K562 (cell line): ENCODE data around the gene E2F3. TPM values are rescaled to one million over a fixed set of nuclear protein-coding genes. Genes with fewer than 3 reads are reported as not detected.

Experiments
- ATAC-seq: fragments of 200-7000 bp; cut with Tn5 transposase; 3 replicates; pipeline ENCODE4 v1.9.1; 2020; ENCODE audit warnings: moderate library complexity
- BruUV-seq: library from RNA; stranded (reverse); fragments of 400-500 nt; replicated peaks from 2 replicates; lab custom pipeline; 2021; lab: Mats Ljungman, UMichigan
- CTCF ChIA-PET: fragments of 300-600 bp; formaldehyde crosslinking; extraction: SDS; loops from one replicate; lab custom pipeline; 2021; ENCODE audit warnings: low intra/inter-chr PET ratio; lab: Yijun Ruan, JAX
- POLR2A ChIA-PET: fragments of 300-600, 350-650 bp; sonication (Branson Sonifier 250); formaldehyde crosslinking; extraction: SDS; loops from one replicate; lab custom pipeline; 2021; ENCODE audit warnings: antibody characterized with exemption, inconsistent platforms; lab: Yijun Ruan, JAX
- DNase-seq, 4 experiments: peaks; one replicate each; pipeline versions ENCODE4 v3.0.0 to v3.0.0-alpha.2; 2011 to 2018; ENCODE audit warnings: low spot score in 3 of 4, mixed read lengths in 3 of 4; ENCODE audit errors: extremely low read depth in 1 of 4
- FAIRE-seq: peaks from 2 replicates; lab custom pipeline; 2011; peaks lifted over from hg19 to GRCh38; lab: Jason Lieb, UNC
- H2AFZ ChIP-seq: 2 replicates; pipeline ENCODE4 v1.6.0; 2011; ENCODE audit warnings: low read depth, low read length, control low read depth, inconsistent platforms
- H3K27ac ChIP-seq: fragments of 200-600 bp; 3 replicates; pipeline ENCODE4 v1.8.0; 2011; ENCODE audit warnings: low read depth, mild to moderate bottlenecking, control low read depth, inconsistent platforms, low read length, moderate library complexity, mixed read lengths; ENCODE audit errors: extremely low read depth
- H3K27me3 ChIP-seq, 2 experiments: fragments of 300-600 bp in 1 of 2; 2 replicates in 1 of 2; 3 replicates in 1 of 2; pipeline versions ENCODE4 v1.6.0 to v1.8.0; 2011; ENCODE audit warnings: inconsistent platforms in 2 of 2, low read length in 2 of 2, mild to moderate bottlenecking in 1 of 2, mixed read lengths in 1 of 2, moderate library complexity in 1 of 2; ENCODE audit not compliant: control insufficient read depth in 2 of 2, insufficient read depth in 2 of 2
- H3K36me3 ChIP-seq: fragments of 300-600 bp; 3 replicates; pipeline ENCODE4 v1.8.0; 2011; ENCODE audit warnings: mild to moderate bottlenecking, low read length, inconsistent platforms; ENCODE audit not compliant: control insufficient read depth, insufficient read depth
- H3K4me1 ChIP-seq, 2 experiments: fragments of 200-600 bp in 1 of 2; replicated peaks in 1 of 2; 2 replicates in 1 of 2; 3 replicates in 1 of 2; pipeline versions ENCODE4 v1.5.1 to v1.8.0; 2011; ENCODE audit warnings: inconsistent platforms in 2 of 2, low read length in 2 of 2, mild to moderate bottlenecking in 1 of 2, mixed read lengths in 1 of 2, moderate library complexity in 1 of 2; ENCODE audit not compliant: control insufficient read depth in 2 of 2, insufficient read depth in 2 of 2
- H3K4me2 ChIP-seq: 2 replicates; pipeline ENCODE4 v1.6.1; 2011; ENCODE audit warnings: low read length, control low read depth, inconsistent platforms, mixed read lengths; ENCODE audit not compliant: insufficient read depth
- H3K4me3 ChIP-seq: fragments of 200-600 bp; sonication (generic), shearing (Covaris generic); 2 replicates; pipeline ENCODE4 v1.5.1; 2016; ENCODE audit warnings: control low read depth, inconsistent platforms
- H3K79me2 ChIP-seq: fragments of 200-600 bp; 3 replicates; pipeline ENCODE4 v1.8.0; 2011; ENCODE audit warnings: low read length, inconsistent platforms; ENCODE audit not compliant: control insufficient read depth, insufficient read depth
- H3K9ac ChIP-seq, 2 experiments: 2 replicates each; pipeline versions ENCODE4 v1.6.0 to v1.6.1; 2011; ENCODE audit warnings: low read depth in 2 of 2, low read length in 2 of 2, control low read depth in 1 of 2, inconsistent platforms in 1 of 2, mild to moderate bottlenecking in 1 of 2, mixed read lengths in 1 of 2; ENCODE audit not compliant: insufficient read depth in 1 of 2
- H3K9me1 ChIP-seq: one replicate; pipeline ENCODE4 v1.6.0; 2011; ENCODE audit warnings: inconsistent platforms, mild to moderate bottlenecking, low read length, moderate library complexity; ENCODE audit not compliant: control insufficient read depth, insufficient read depth
- H3K9me3 ChIP-seq: replicated peaks from 2 replicates; pipeline ENCODE4 v1.5.1; 2011; ENCODE audit warnings: low read depth, low read length, inconsistent platforms; ENCODE audit not compliant: control insufficient read depth, insufficient read depth
- H4K20me1 ChIP-seq: replicated peaks from 2 replicates; pipeline ENCODE4 v1.6.1; 2011; ENCODE audit warnings: low read length, inconsistent platforms, mixed read lengths; ENCODE audit not compliant: control insufficient read depth, insufficient read depth
- CHD1 ChIP-seq: fragments of 200-600 bp; sonication (generic); IDR thresholded peaks from one replicate; pipeline ENCODE4 v1.6.1; 2012; ENCODE audit warnings: mild to moderate bottlenecking, moderate library complexity, low read length, inconsistent platforms
- HMGN3 ChIP-seq: IDR thresholded peaks from 2 replicates; pipeline ENCODE4 v1.6.1; 2011; ENCODE audit warnings: borderline replicate concordance, low read depth, mild to moderate bottlenecking, mixed read lengths, low read length; ENCODE audit not compliant: insufficient read length; ENCODE audit errors: extremely low read depth
- MCM2 ChIP-seq: fragments of 450-650 bp; IDR thresholded peaks from 2 replicates; pipeline ENCODE4 v1.6.1; 2017; ENCODE audit warnings: low read depth, mild to moderate bottlenecking
- SMAD4 ChIP-seq: fragments of 250-450 bp; sonication (Bioruptor Pico); conservative IDR thresholded peaks from 2 replicates; pipeline ENCODE4 v1.8.0; 2021; ENCODE audit warnings: inconsistent platforms, mild to moderate bottlenecking, moderate library complexity
- WGBS: fragments of 100-300 bp; shearing (Covaris generic); methylation state at CpG from one replicate; pipeline ENCODE4 v1.1.6; 2016; ENCODE audit warnings: low coverage, mixed read lengths; ENCODE audit not compliant: insufficient coverage; ENCODE audit errors: missing lambda C conversion rate; 5-methylcytosine and 5-hydroxymethylcytosine counted together
- in situ Hi-C: fragments of 300-500 bp; cut with MboI; formaldehyde crosslinking; loops from 4 replicates; pipeline ENCODE4 v1.15.0; 2018; ENCODE audit warnings: inconsistent platforms, mixed read lengths
- intact Hi-C: fragments of 100-400 bp; cut with micrococcal nuclease; formaldehyde crosslinking; loops from 2 replicates; pipeline ENCODE4 v1.14.2; 2022
- polyA plus RNA-seq, 8 experiments: library from polyadenylated mRNA; depleted of rRNA in 4 of 8; stranded (reverse) in 5 of 8; unstranded in 3 of 8; fragments of >200 nt; fragmentation: Nextera tagmentation in 2 of 8; fragmentation: Illumina TruSeq in 1 of 8; extraction: Ambion mirVana in 2 of 8; extraction: Trizol in 1 of 8; gene quantifications; 2 replicates each; pipeline versions ENCODE4 v1.2.1 to v1.2.3, GENCODE V29; 2011 to 2014; ENCODE audit warnings: inconsistent platforms in 1 of 8, missing spikeins in 1 of 8
- total RNA-seq, 7 experiments: library from RNA; depleted of rRNA in 6 of 7; stranded (reverse); fragments of >200 nt in 6 of 7; fragmentation: Illumina TruSeq in 2 of 7; extraction: Trizol in 2 of 7; gene quantifications; 2 replicates each; pipeline versions ENCODE4 v1.2.1 to v1.2.3, GENCODE V29; 2011 to 2021; ENCODE audit warnings: low replicate concordance in 1 of 7
- TF ChIP-seq, protein P1 (sequence below): sonication (generic); formaldehyde crosslinking; IDR thresholded peaks from 2 replicates; pipeline ENCODE4 v1.8.0; 2023; ENCODE audit warnings: mild to moderate bottlenecking, missing genetic modification reagents
- TF ChIP-seq, protein P2 (sequence below): fragments of 450-650 bp; IDR thresholded peaks from one replicate; pipeline ENCODE4 v1.6.1; 2018; ENCODE audit warnings: mild to moderate bottlenecking, moderate library complexity; ENCODE audit not compliant: partially characterized antibody
- TF ChIP-seq, protein P3 (sequence below): IDR thresholded peaks from 2 replicates; pipeline ENCODE4 v1.6.1; 2014; ENCODE audit warnings: antibody characterized with exemption
- TF ChIP-seq, protein P4 (sequence below): fragments of 200-800 bp; sonication (Bioruptor generic); IDR thresholded peaks from 2 replicates; pipeline ENCODE4 v1.6.1; 2017; ENCODE audit warnings: missing genetic modification characterization, missing compliant biosample characterization
- TF ChIP-seq, protein P5 (sequence below): fragments of 250-450 bp; sonication (Bioruptor Pico); IDR thresholded peaks from 2 replicates; pipeline ENCODE4 v1.4.0; 2020

Gene E2F3
- total and polyA plus RNA-seq, 9 of the 15 experiments (the other 6 are each of a cell fraction or from before 2014, with no cell fraction given) = 11.1 to 44.7 (median 27.2) TPM

DNA sequence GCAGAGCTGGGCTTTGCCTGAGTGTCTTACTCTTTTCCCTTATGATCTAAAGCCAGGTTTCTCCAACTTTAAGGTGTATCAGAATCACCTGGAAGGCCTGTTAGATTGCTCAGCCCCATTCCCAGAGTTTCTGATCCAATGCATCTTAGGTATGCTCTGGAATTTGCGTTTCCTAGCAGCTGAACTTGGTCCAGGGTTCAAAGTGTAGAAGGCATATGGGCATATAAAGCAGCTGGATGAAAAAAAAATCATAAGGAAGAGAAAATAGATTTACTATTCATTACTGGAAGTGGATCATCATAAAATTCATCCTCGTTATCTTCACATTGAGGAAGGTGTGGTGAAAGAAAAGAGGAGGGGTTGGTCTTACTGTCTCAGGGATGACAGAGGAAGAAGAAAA, 75.8 kb downstream of the E2F3 start:
- no peak overlapping the region for H3K4me2 ChIP-seq
- 89% methylated on average over 2 of the region's 2 CpGs for WGBS
- POLR2A ChIA-PET = no interaction called here
- TF ChIP-seq, protein P1, sequence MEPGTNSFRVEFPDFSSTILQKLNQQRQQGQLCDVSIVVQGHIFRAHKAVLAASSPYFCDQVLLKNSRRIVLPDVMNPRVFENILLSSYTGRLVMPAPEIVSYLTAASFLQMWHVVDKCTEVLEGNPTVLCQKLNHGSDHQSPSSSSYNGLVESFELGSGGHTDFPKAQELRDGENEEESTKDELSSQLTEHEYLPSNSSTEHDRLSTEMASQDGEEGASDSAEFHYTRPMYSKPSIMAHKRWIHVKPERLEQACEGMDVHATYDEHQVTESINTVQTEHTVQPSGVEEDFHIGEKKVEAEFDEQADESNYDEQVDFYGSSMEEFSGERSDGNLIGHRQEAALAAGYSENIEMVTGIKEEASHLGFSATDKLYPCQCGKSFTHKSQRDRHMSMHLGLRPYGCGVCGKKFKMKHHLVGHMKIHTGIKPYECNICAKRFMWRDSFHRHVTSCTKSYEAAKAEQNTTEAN (CRISPR knock-in tag) = no peak
- TF ChIP-seq, protein P2, sequence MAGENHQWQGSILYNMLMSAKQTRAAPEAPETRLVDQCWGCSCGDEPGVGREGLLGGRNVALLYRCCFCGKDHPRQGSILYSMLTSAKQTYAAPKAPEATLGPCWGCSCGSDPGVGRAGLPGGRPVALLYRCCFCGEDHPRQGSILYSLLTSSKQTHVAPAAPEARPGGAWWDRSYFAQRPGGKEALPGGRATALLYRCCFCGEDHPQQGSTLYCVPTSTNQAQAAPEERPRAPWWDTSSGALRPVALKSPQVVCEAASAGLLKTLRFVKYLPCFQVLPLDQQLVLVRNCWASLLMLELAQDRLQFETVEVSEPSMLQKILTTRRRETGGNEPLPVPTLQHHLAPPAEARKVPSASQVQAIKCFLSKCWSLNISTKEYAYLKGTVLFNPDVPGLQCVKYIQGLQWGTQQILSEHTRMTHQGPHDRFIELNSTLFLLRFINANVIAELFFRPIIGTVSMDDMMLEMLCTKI = no peak
- no peak for TF ChIP-seq CHD1
- TF ChIP-seq, protein P3, sequence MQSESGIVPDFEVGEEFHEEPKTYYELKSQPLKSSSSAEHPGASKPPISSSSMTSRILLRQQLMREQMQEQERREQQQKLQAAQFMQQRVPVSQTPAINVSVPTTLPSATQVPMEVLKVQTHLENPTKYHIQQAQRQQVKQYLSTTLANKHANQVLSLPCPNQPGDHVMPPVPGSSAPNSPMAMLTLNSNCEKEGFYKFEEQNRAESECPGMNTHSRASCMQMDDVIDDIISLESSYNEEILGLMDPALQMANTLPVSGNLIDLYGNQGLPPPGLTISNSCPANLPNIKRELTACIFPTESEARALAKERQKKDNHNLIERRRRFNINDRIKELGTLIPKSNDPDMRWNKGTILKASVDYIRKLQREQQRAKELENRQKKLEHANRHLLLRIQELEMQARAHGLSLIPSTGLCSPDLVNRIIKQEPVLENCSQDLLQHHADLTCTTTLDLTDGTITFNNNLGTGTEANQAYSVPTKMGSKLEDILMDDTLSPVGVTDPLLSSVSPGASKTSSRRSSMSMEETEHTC = no peak
- no peak for TF ChIP-seq HMGN3
- TF ChIP-seq, protein P4, sequence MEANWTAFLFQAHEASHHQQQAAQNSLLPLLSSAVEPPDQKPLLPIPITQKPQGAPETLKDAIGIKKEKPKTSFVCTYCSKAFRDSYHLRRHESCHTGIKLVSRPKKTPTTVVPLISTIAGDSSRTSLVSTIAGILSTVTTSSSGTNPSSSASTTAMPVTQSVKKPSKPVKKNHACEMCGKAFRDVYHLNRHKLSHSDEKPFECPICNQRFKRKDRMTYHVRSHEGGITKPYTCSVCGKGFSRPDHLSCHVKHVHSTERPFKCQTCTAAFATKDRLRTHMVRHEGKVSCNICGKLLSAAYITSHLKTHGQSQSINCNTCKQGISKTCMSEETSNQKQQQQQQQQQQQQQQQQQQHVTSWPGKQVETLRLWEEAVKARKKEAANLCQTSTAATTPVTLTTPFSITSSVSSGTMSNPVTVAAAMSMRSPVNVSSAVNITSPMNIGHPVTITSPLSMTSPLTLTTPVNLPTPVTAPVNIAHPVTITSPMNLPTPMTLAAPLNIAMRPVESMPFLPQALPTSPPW (CRISPR knock-in tag) = no peak
- TF ChIP-seq, protein P5, sequence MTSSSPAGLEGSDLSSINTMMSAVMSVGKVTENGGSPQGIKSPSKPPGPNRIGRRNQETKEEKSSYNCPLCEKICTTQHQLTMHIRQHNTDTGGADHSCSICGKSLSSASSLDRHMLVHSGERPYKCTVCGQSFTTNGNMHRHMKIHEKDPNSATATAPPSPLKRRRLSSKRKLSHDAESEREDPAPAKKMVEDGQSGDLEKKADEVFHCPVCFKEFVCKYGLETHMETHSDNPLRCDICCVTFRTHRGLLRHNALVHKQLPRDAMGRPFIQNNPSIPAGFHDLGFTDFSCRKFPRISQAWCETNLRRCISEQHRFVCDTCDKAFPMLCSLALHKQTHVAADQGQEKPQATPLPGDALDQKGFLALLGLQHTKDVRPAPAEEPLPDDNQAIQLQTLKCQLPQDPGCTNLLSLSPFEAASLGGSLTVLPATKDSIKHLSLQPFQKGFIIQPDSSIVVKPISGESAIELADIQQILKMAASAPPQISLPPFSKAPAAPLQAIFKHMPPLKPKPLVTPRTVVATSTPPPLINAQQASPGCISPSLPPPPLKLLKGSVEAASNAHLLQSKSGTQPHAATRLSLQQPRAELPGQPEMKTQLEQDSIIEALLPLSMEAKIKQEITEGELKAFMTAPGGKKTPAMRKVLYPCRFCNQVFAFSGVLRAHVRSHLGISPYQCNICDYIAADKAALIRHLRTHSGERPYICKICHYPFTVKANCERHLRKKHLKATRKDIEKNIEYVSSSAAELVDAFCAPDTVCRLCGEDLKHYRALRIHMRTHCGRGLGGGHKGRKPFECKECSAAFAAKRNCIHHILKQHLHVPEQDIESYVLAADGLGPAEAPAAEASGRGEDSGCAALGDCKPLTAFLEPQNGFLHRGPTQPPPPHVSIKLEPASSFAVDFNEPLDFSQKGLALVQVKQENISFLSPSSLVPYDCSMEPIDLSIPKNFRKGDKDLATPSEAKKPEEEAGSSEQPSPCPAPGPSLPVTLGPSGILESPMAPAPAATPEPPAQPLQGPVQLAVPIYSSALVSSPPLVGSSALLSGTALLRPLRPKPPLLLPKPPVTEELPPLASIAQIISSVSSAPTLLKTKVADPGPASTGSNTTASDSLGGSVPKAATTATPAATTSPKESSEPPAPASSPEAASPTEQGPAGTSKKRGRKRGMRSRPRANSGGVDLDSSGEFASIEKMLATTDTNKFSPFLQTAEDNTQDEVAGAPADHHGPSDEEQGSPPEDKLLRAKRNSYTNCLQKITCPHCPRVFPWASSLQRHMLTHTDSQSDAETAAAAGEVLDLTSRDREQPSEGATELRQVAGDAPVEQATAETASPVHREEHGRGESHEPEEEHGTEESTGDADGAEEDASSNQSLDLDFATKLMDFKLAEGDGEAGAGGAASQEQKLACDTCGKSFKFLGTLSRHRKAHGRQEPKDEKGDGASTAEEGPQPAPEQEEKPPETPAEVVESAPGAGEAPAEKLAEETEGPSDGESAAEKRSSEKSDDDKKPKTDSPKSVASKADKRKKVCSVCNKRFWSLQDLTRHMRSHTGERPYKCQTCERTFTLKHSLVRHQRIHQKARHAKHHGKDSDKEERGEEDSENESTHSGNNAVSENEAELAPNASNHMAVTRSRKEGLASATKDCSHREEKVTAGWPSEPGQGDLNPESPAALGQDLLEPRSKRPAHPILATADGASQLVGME (CRISPR knock-in tag) = no peak
- no peak for TF ChIP-seq MCM2
- TF ChIP-seq SMAD4 (CRISPR knock-in tag) = no peak

More for the DNA sequence above, 75.8 kb downstream of the E2F3 start:
- ATAC-seq (no peak), FAIRE-seq (no peak), DNase-seq (no peak)
- H3K79me2 ChIP-seq = peaks cover 86% of the 10 kb centered on the region
- no peak overlapping the region for H3K4me3 ChIP-seq
- peaks cover 9 to 30% of the 10 kb centered on the region in 2 experiments for H3K4me1 ChIP-seq
- in situ Hi-C loops = no loop called here
- no peak overlapping the region for H3K27ac ChIP-seq
- H3K36me3 ChIP-seq = peaks cover 80% of the 10 kb centered on the region
- H3K9me1 ChIP-seq = no peaks in the 10 kb centered on the region
- no peaks in the 10 kb centered on the region for H3K27me3 ChIP-seq
- H3K9me3 ChIP-seq = no peaks in the 10 kb centered on the region
- BruUV-seq = no TSS peak
- CTCF ChIA-PET = no interaction called here
- no peak overlapping the region for H3K9ac ChIP-seq
- H4K20me1 ChIP-seq = 0 out of 2 replicates have a peak, but pooled peaks cover 8% of the 10 kb centered on the region
- intact Hi-C loops = no loop called here
- no peak overlapping the region for H2AFZ ChIP-seq
